ENCODE measurements around the gene KRT9.
A peak's percentile ranks its signal among the peaks of the same experiment; 100 is the strongest.
"Not testable (repeated sequence)": the region's sequence is repeated elsewhere in the genome, so short reads cannot be mapped to it uniquely, and the experiment has no call there.

Gene KRT9

DNA sequence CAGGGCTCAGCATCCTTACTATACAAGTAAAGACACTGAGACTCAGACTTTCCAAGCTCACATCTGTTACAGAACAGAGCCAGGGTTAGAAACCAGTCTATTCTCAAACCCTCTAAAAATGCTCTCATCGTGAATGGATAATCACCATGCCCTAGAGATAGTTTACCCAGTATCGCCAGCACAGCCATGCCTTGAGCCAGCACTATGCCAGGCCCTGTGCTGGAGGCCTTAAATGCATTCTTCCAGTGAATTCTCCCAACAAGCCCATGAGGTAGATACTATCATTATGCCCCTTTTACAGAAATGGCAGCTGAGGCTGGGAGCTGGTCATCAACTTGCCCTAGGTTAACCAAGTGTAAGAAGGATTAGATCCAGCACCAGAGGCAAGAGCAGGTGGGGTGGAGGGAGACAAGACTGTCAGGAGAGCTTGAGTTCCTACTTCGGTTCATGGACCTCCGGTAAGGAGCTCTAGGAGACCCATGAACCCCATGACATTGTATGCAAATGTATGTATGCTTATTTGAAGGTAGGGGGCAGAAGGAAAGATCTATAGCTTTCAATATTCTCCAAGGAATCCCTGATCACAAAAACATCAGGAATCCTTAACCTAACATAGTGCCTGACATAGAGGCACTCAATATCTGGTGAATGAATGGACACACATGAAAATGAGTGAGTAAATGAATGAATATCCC, 9.7 kb upstream of the KRT9 start:
- FAIRE-seq, result no peak
- no peak for DNase-seq (ENCODE audit: insufficient read length)
- no peak for TF ChIP-seq POLR2AphosphoS5 (IDR thresholded peaks at IDR 0.05; ENCODE audit: low read depth, low read length)

DNA sequence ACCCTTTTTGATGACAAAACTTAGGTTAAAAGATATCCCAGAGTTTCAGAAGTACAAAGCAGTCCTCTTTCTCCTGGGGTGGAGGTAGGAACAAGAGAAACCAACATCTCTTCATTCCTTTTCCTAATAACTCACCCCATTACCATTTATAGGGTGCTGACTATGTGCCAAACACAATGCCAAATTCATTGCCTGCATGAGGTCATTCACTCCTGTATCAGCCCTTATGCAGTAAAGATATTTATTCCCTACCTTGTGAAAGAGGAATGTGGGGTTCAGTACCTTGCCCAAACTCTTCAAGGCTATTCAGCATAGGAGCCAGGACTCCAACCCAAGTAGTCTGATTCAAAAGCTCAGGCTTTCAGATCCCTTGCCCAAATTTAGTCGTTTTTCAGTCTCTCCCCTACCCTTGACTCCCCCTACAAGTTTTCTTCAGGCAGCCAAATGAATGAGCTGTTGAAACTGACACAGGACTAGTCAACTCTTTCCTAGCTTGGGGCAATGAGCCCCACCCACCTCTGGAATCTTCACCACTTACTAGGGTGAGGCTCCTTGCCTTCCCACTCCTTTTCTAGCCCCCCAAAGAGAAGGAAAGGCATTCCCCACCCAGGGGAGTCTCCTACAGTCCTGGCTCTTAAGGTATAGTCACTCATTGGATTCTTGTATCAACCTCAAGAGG, 9.0 kb upstream of the KRT9 start:
- no peak for TF ChIP-seq POLR2A (IDR thresholded peaks at IDR 0.05; ENCODE audit: low read depth, low read length)
- no peak for TF ChIP-seq TAF1 (IDR thresholded peaks at IDR 0.05; ENCODE audit: borderline replicate concordance, low read depth, low read length)
- TF ChIP-seq POLR2AphosphoS5 (IDR thresholded peaks at IDR 0.05; ENCODE audit: low read depth, low read length), result no peak
- DNase-seq (ENCODE audit: insufficient read length) (no peak), FAIRE-seq (no peak)

DNA sequence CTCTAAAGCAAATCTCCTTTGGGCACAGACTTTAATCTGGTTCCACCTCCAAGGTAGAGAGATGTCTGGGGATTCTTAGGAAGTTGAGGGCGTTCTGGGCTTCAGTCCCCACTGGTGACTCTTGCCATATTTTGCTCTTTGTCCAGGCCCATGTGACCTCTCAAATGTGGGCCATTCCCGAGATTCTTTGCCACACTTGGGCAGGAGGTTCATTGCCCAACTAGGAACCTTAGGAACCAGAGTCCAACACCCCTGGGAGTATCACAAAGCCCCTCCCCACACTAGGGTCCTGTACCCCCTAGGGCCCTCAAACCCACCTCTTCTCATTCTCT, 8.4 kb upstream of the KRT9 start:
- DNase-seq (ENCODE audit: insufficient read length), result no peak
- TF ChIP-seq POLR2AphosphoS5 (IDR thresholded peaks at IDR 0.05; ENCODE audit: low read depth, low read length) (no peak), POLR2A (IDR thresholded peaks at IDR 0.05; ENCODE audit: low read depth, low read length) (no peak), TAF1 (IDR thresholded peaks at IDR 0.05; ENCODE audit: borderline replicate concordance, low read depth, low read length) (no peak)
- no peak for FAIRE-seq

DNA sequence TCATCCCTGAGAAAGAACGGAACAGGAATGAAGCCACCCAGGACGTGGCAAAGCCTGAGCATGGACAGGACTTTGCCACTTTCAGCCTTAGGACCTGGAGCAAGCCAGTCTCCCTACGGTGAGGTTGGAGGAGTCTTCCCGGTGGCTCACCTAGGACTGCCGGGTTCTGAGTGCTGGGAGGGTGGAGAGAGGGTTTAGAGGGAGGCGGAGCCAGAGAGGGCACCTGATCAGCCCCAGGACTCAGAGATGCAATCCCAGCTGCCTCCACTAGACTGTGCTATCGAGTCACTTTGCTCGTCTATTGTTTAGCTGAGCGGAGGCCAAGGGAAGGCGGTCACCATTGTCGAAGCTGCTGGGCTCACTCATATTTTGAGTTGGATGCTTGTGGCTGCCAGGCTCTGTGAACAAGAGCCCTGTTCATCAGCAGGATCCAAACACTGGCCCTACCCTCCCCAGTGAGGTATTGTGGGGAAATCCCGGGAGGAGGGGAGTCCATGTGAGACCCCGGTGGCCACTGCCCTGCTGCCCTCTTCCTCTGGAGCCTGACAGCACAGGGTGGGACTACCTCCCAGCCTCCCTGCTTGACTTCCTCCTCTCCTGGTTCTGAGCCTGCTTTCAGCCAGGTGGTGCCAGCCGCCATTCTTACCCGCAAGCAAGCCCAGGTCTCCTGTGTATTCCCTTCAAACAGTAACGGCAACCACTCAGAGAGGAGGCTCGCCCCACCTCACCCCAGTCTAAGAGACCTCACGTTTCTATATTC, 7.8 kb upstream of the KRT9 start:
- no peak for FAIRE-seq
- peak; percentile 81 for DNase-seq (ENCODE audit: insufficient read length)
- no peak for TF ChIP-seq TAF1 (IDR thresholded peaks at IDR 0.05; ENCODE audit: borderline replicate concordance, low read depth, low read length)
- no peak for TF ChIP-seq POLR2A (IDR thresholded peaks at IDR 0.05; ENCODE audit: low read depth, low read length)
- no peak for TF ChIP-seq POLR2AphosphoS5 (IDR thresholded peaks at IDR 0.05; ENCODE audit: low read depth, low read length)

DNA sequence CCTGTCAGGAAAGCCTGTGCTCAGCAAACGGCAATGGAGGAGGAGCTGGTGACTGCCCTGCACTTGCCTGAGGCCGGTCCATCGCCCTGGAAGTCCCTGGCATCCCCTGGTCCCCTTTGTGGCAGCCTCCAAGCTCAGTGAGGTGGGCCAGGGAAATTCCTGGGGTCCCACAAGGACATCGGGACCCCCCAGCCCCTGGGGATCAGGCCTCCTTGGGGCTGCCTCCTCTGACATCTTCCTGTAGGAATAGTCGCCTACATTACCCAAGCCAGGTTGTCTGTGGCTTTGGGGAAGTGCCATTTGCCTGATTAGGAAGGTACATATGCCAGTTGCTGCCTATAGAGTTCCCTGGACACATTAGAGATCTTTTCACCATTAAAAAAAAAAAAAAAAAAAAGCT, 7.1 kb upstream of the KRT9 start:
- FAIRE-seq (no peak), DNase-seq (ENCODE audit: insufficient read length) (no peak)
- TF ChIP-seq TAF1 (IDR thresholded peaks at IDR 0.05; ENCODE audit: borderline replicate concordance, low read depth, low read length), result no peak
- TF ChIP-seq POLR2A (IDR thresholded peaks at IDR 0.05; ENCODE audit: low read depth, low read length), result no peak
- TF ChIP-seq POLR2AphosphoS5 (IDR thresholded peaks at IDR 0.05; ENCODE audit: low read depth, low read length), result no peak

DNA sequence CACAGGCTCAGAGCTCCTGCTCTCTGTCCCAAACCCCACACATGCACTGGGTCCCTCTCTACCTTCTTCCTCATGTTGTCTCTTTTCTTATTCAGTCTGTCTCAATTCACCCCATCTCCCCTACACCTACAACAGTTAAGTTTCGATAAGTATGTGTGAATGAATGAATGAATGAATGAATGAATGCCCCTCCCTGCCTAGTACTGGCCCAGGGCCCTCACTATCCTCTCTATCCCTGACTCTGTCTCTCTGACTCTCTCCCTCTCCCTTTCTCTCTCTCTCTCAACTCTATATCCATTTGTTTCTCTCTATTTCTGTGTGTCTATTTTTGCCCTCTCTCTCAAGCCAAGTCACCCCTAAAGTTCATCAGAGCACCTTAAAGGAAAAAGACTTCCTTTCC, 6.7 kb upstream of the KRT9 start:
- no peak for DNase-seq (ENCODE audit: insufficient read length)
- TF ChIP-seq TAF1 (IDR thresholded peaks at IDR 0.05; ENCODE audit: borderline replicate concordance, low read depth, low read length), result no peak
- no peak for TF ChIP-seq POLR2AphosphoS5 (IDR thresholded peaks at IDR 0.05; ENCODE audit: low read depth, low read length)
- TF ChIP-seq POLR2A (IDR thresholded peaks at IDR 0.05; ENCODE audit: low read depth, low read length), result no peak
- FAIRE-seq, result no peak

DNA sequence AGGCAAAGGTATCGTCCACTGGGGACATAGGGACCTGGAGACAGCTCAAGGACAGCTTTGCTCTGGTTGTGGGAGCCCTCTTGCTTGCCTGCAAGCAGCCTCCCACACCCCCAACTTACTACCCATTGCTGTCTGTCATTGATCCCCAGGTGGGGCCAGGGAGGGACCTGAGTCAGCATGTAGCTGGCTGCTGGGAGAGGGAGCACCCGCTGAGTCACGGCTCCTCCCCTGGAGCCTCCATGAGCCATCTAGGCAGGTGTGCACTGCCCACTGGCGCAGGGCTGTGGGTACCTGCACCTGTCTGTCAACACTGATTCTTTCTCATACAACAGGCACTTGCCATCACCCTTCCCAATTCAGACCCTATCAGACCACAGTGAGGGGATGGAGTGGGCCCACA, 4.9 kb upstream of the KRT9 start:
- not testable (repeated sequence) for FAIRE-seq; DNase-seq (ENCODE audit: insufficient read length)

DNA sequence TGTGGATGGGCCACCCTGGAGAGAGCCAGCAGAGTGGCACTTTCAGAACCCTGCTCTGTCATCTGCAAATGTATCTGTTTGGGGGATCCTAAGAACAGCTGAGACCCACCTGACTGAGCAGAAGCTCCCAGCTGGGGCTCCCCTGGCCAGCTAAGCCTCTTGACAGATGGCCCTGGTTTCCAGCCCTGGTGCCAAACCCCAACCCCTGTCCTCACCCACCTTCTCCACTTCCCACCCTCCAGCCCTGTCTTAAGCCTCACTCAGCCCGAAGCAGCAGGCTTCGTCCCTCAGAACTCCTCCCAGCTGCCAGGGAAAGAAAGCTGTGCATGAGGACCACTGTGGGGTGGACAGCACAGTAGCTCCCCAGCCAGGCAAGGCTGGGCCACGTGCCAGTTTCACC, 3.5 kb upstream of the KRT9 start:
- FAIRE-seq, result no peak
- no peak for DNase-seq (ENCODE audit: insufficient read length)
- TF ChIP-seq TAF1 (IDR thresholded peaks at IDR 0.05; ENCODE audit: borderline replicate concordance, low read depth, low read length) (no peak), POLR2A (IDR thresholded peaks at IDR 0.05; ENCODE audit: low read depth, low read length) (no peak), POLR2AphosphoS5 (IDR thresholded peaks at IDR 0.05; ENCODE audit: low read depth, low read length) (no peak)

DNA sequence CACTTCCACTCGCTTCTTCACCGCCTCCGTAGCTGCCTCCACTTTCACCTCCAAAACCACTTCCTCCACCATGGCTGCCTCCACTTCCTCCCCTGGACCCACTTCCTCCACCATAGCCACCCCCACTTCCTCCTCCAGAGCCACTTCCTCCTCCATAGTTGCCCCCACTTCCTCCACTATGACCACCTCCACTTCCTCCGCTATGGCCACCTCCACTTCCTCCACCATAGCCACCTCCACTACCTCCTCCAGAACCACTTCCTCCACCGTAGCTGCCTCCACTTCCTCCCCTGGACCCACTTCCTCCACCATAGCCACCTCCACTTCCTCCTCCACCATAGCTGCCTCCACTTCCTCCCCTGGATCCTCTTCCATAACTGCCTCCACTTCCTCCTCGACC, 4.5 kb downstream of the KRT9 start:
- DNase-seq (ENCODE audit: insufficient read length) (no peak), FAIRE-seq (no peak)
- TF ChIP-seq TAF1 (IDR thresholded peaks at IDR 0.05; ENCODE audit: borderline replicate concordance, low read depth, low read length) (no peak), POLR2AphosphoS5 (IDR thresholded peaks at IDR 0.05; ENCODE audit: low read depth, low read length) (no peak), POLR2A (IDR thresholded peaks at IDR 0.05; ENCODE audit: low read depth, low read length) (no peak)

DNA sequence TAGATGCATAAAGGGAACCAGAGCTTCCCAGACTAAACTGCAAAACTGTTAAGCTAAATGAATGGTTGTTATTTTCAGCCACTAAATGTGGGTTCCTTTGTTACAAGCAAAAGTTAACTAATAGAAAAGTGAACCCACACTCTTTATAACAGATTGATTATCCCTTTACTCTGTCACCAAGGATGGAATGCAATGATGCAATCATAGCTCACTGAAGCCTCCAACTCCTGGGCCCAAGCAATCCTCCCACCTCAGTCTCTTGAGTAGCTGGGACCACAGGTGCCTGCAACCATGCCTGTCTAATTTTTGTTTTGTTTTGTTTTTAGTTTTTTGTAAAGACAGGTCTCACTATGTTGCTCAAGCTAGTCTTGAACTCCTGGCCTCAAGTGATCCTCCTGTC, 6.5 kb downstream of the KRT9 start:
- FAIRE-seq (no peak), DNase-seq (ENCODE audit: insufficient read length) (no peak)
- TF ChIP-seq TAF1 (IDR thresholded peaks at IDR 0.05; ENCODE audit: borderline replicate concordance, low read depth, low read length), result no peak
- TF ChIP-seq POLR2AphosphoS5 (IDR thresholded peaks at IDR 0.05; ENCODE audit: low read depth, low read length), result no peak
- TF ChIP-seq POLR2A (IDR thresholded peaks at IDR 0.05; ENCODE audit: low read depth, low read length), result no peak

DNA sequence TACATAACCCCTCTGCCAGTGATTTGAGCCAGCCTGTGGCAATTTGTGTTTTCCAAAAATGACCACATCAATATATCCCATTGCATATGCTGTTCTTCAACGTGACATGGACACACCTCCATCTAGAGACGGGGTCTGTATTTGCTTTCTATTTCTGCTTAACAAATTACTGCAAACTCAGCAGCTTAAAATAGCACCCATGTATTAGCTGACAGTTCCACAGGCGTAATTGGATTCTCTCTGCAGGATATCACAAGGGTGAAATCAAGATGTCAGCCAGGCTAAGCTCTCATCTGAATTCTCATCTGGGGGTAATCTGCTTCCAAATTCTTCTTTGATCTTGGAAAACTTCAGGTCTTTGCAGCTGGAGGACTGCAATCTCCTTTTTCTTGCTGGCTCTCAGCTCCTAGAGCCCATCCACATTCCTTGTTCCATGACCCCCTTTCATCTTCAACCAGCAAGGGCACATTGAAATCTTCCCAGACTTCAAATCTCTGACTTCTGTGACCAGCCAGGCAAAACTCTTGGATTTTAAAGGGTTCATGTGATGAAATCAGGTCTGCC, 8.2 kb downstream of the KRT9 start:
- FAIRE-seq (no peak), DNase-seq (ENCODE audit: insufficient read length) (no peak)
- TF ChIP-seq TAF1 (IDR thresholded peaks at IDR 0.05; ENCODE audit: borderline replicate concordance, low read depth, low read length), result no peak
- TF ChIP-seq POLR2A (IDR thresholded peaks at IDR 0.05; ENCODE audit: low read depth, low read length), result no peak
- no peak for TF ChIP-seq POLR2AphosphoS5 (IDR thresholded peaks at IDR 0.05; ENCODE audit: low read depth, low read length)

DNA sequence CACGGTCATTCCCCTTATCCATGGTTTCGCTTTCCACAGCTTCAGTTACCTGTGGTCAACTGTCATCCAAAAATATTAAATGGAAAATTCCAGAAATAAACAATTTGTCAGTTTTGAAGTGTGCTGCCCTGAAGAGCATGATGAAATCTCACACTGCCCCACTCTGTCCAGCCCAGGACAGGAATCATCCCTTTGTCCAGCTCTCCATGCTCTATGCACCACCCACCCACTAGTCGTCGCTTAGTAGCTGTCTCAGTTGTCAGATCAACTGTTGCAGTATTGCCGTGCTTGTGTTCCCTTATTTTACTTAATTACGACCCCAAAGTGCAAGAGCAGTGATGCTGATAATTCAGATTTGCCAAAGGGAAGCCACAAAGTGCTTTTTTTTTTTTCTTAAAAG, 10.3 kb downstream of the KRT9 start:
- no peak for TF ChIP-seq POLR2AphosphoS5 (IDR thresholded peaks at IDR 0.05; ENCODE audit: low read depth, low read length)
- TF ChIP-seq POLR2A (IDR thresholded peaks at IDR 0.05; ENCODE audit: low read depth, low read length), result no peak
- no peak for TF ChIP-seq TAF1 (IDR thresholded peaks at IDR 0.05; ENCODE audit: borderline replicate concordance, low read depth, low read length)
- DNase-seq (ENCODE audit: insufficient read length) (no peak), FAIRE-seq (no peak)

Measured in GM12892 (cell line).